HG03175 (cell line): ENCODE results near the gene KCTD17.

Experiments used
- ATAC-seq: cut with Tn5 transposase; IDR thresholded peaks from one replicate; pipeline ENCODE4 v1.9.1; 2021; ENCODE audit warnings: mild to moderate bottlenecking, moderate library complexity; ENCODE audit not compliant: unreplicated experiment

The KCTD17 gene, protein sequence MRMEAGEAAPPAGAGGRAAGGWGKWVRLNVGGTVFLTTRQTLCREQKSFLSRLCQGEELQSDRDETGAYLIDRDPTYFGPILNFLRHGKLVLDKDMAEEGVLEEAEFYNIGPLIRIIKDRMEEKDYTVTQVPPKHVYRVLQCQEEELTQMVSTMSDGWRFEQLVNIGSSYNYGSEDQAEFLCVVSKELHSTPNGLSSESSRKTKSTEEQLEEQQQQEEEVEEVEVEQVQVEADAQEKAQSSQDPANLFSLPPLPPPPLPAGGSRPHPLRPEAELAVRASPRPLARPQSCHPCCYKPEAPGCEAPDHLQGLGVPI

DNA sequence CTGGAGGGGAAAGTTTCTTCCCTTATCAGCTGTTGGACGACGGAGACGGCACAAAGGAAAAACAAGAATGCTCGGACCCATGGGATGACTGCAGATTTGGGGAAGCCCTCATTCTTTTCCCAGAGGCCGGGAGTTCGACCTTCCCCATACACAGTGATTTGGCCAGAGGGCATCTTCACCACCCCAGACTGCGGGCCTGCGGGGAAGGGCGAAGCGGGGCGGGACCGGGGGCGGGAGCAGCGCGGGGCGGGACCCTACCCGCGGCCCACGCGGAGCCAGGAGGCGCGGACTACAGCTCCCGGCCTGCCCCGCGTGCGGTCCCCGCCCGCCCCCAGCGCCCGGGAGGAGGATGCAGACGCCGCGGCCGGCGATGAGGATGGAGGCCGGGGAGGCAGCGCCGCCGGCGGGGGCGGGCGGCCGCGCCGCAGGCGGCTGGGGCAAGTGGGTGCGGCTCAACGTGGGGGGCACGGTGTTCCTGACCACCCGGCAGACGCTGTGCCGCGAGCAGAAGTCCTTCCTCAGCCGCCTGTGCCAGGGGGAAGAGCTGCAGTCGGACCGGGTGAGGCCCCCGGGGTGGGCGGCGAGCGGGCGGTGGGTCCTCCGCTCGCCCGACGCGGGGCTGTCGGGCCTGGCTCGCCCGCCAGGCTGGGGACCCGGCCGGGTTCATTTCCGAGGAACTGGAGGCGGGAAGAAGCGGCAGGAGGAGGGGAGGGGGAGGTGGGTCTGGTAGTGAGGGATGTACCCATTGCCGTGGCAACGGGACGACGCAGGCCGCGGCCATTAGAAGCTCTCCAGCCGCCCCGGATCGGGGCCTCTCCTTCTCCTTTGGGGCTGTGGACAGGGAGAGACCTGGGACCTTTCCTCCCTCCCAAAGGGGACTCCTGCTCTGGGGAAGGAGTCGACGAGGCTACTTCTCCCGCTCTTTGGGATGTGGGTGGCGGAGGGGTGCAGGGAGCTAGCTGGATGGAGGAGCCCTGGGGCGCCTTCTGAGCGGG lies at the start of gene KCTD17:
Gene KCTD17 (plus strand): TSS at position 352 of the 995 bp plus-strand sequence. CDS start 19 bp downstream, at position 371.
- ATAC-seq, result peak; percentile 77

DNA sequence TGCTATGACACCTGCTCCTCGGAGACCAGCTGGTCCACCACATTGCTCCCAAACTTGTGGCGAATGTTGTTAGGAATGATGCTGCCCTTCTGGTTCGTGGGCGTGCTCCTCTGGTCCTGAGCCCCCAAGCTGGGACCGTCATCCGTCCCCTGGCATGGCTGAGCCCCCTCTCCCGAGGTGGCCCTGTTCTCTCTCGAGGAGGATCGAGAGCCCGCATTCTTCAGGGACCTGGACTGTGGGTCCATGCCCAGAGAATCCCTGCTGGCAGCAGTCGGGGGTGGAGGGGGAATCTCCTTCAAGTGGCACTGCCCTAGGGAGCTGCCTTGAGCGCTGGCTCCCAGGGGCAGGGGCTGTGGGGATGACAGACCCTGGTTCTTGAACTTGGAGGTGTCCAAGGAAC lies 49.7 kb upstream of the KCTD17 start:
- no peak for ATAC-seq

DNA sequence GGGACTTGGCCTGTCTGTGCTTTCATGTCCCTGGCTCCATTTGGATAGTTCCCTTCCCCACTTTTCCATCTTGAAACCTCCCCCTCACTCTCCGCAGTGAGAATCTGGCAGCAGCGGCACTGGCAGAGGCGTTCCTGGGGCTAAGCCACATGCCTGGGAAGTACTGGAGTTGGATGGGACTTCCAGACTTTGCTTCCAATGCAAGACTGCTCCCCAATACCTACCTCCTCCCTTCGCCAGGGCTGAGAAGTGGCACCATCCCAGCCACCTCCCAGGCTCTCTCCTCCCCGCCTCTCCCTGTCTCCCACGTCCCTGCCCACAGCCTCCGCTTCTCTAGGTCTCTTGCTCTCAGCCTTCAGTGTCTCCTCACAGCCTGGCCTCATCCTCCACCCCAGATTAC lies 48.9 kb upstream of the KCTD17 start:
- ATAC-seq, result no peak

DNA sequence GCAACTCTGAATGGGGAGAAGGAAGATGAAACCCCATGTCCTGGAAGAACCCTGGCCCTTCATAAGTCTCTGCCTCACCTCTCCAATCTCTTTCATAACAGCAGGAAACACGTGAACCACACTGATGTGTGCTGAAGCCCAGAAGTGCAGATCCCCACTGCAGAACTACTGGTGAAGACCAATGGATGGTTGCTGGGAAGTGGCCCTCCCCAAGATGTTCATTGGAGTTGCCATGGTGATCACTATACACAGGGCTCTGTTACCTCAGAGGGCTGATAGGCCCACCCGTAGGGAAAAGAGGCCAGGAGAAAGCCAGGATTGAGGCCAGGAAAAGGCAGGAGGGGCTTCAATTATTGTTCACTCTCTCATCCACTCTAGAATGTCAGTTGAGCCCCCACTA lies 43.9 kb upstream of the KCTD17 start:
- no peak for ATAC-seq

DNA sequence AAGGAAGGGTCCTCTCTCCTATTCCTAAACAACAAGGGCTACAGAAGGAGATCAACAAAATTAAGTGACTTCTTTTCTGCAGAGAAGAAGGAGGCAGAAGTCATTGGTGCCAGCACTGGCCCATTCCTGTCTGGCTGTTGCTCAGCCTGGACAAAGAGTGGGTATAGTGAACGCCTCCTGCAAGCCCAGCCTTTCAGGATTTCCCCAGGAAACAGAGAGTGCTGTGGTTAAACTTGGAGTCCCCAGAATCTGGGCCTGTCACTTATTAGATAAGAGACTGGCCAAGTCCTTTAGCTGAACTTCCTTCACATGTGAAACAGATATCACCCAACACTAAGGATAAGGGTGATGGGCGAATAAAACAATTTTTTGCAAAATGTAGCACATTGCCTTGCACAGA lies 43.2 kb upstream of the KCTD17 start:
- ATAC-seq, result no peak

DNA sequence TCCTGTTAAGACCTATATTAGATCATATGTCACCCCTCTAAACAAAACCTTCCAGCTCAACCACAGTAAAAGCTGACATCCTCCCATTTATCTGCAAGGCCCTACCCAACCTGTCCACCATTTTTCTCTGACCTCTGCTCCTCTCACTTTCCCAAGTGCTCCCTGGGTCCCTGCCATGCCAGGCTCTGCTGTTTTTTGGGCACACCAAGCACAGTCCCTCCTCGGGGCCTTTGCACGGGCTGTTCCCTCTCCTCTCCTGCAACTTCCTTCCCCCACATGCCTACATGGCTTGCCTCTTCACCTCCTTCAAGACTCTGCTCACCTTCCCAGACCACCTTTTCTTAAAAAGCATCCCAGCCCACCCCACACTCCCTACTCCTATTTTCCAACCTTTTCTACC lies 42.1 kb upstream of the KCTD17 start:
- no peak for ATAC-seq

DNA sequence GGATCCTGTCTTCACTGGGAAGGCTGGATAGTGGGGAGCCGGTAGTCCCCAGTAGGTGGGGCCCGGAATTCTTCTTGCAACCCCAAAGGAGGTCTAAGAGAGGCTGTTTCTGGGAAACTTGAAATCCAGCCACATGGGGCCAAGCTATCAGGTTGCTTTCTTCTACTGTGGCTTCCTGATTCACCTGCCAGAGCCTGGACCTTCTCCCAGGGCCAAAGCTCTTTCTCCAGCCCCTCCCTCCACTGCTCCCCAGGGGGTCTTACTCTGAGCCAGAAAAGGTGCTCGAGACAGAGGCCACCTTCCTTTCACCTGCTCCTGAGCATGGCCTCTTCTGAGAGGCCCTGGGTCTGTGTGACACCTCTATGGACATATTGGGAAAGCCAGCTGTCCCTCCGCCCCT lies 41.4 kb upstream of the KCTD17 start:
- ATAC-seq, result no peak

DNA sequence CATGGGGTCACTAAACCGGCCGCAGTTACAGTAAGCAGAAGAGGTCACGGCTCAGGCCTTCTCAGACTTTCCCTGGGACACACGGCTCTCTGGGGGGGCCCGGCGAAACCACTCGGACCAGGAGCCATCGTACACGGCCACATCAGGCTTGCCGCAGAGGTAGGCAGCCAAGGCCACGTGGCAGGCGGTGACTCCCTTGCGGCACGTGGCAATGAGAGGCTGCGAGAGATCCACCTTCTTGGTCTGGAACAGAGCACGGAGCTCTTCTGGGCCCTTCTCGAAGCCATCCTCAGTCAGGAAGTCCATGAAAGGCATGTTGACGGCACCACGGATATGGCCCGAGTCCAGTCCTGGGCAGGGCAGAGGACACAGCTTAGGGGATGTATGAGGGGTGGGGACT lies 40.6 kb upstream of the KCTD17 start:
- ATAC-seq, result no peak

DNA sequence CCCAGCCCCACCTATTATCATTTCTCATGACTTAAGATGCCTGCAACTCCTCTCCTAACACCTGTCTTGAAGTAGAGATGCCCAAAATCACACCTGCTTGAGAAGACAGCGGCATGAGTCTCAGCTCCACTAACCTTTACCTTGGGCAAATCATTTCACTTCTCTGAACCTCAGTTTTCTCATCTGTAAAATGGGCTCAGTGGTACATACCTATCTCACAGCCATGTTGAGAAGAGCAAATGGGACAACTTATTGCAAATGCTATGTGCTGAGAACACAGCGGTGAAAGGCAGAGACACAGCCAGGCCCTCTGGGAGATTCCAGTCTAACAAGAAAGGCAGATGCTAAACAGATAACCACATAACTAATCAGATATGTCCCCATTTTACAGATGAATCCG lies 40.1 kb upstream of the KCTD17 start:
- ATAC-seq, result no peak

DNA sequence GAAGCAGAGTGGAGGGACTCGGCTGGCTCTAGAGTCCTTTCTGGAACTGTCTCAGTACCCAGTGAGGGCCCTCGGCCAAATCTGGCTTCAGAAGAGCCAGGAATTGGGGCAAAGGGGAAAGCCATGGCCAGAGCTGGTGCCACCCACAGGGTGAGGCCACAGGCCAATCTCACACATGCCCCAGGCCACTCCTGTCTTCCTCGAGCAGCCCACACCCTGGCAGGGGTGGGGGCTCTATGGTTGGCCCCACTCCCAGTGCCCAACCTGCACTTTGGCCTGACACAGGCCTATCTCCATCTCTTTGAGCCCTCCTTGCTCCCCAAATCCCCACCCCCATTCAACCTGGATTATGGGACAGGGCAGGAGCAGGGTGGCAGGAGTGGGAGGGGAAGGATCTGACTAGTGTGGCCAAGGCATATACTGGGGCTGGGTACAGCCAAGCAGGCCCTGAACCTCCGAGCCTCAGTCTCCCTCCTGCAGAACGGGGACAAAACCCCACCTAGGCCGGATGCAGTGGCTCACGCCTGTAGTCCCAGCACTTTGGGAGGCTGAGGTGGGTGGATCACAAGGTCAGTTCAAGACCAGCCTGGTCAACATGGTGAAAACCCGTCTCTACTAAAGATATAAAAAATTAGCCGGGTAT lies 39.2 kb upstream of the KCTD17 start:
- ATAC-seq, result no peak

DNA sequence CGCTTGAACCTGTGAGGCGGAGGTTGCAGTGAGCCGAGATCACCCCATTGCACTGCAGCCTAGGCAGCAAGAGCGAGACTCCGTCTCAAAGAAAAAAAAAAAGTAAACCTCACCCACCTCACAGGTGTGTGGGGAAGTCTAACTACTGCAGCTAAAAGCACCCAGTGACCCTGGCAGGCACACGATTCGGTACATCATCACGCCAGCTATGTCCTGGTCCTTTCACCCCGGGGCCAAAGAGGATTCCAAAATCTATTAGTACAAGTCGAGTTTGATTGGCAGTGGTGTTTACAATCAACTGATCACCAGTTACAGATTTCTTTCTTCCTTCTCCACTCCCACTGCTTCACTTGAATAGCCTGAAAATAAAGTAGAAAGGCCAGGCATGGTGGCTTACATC lies 38.6 kb upstream of the KCTD17 start:
- no peak for ATAC-seq

DNA sequence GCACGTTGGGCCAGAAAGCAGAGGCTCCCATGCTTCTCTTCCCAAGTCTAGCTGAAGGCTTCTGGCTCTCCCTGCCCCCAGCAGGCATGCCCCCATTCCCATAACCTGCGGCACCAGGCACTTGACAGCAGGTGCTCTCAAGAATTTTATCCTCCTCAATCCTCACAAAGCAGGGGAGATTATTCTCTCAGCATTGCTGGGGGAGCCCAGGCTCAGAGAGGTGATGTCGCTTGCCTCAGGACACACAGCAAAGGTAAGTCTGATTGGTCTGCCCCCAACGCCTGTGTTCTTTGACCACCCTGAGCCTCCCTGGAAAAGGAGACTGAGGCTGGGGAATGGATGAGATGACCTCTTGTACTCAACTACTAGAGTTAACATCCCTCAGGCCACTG lies 37.1 kb upstream of the KCTD17 start:
- no peak for ATAC-seq

DNA sequence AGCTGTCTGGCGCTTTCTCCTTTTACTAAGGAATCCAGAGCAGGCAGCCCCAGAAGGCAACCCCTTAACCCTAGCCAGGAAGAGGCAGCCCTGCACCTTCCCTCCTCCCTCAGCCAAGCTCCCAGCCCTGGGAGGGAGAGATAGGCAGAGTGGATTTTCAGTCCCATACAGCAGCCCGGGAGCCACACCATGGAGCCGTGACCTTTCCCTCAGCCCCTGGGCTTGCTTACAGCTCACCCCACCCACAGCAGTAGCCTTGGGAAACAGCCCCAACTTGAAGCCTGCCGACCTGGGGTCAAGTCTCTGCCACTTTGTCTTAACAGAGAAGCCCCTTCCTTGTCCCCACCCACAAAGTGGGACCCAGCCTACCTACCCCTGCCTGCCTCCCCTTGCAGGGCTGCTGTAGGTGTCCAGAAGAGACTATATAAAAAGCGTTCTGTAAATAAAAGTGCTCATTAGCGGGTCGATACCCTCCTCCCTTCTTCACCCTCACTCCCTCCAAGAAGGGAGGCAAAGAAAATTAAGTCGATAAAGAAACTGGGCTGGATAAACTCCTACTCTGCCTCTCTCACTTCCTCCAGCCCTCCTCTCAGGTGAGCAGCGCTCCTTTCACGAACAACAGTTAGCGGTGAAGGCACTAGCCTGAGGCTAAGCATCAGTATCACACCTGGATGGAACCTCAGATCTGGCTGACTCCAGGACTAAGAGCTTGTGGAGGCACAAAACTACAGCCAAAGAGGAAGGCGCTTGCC lies 36.5 kb upstream of the KCTD17 start:
- ATAC-seq, result no peak

DNA sequence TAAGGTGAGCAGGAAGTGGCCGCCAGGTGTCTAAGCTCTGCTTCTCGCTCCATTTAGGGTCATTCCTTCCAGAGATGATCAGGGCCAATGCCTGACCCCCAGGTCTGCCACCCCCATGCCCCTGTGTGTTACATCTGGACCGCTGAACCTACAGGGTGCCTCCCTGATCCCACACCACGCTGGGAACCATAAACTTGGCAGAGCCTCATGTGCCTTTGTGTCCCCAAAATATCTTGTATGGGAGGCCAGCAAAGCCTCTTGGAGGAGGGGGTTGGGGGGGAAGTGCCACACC lies 36.0 kb upstream of the KCTD17 start:
- no peak for ATAC-seq

DNA sequence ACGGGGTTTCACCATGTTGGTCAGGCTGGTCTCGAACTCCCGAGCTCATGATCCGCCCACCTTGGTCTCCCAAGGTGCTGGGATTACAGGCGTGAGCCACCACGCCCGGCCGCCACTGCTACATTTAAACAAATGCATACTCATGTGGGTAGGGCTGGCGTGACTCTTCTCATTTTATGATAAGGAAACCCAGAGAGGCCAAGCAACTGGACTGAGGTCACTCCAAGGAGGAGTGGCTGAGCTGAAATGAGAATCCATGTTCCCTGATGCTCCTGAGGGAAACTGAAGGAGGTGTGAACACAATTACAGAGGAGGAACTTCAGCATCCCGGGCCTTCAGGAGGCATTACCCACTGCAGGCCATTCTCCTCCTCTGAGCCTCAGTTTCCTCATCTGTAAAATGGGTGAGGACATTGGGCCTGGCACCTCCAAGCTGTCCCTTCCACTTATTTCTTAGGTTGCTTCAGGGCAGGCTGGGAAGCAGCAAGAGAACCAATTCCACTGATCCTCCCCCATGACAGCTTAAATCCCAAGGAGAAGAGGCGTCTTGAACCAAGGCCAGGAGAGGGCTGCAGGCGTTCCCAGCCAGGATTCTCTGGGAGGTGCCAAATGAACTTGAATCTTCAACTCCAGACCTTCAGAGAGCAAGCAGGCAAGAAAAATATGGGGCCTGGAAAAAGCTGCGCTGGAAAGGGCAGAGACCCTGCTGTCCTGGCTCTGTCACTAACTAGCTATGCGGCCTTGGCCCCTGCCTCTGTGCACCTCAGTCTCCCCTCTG lies 35.2 kb upstream of the KCTD17 start:
- ATAC-seq, result no peak

DNA sequence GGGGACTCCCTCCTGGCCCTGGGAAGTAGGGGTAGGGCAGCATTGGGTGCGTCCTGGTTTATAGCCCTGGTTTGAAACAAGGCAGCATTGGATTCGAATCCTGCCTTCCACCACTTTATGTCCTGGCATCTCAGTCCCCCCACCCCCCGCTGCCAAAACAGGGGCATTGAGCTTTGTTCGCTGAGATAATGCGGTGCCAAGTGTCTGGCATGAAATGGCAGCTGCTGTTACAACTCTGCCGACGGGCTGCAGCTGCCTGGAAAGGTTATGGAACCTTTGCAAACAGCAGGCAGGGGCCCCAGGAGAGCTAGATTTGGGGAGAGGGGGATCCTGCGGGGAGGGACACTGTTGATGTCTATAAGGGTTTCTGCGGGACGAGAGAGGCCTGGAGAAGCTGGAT lies 34.2 kb upstream of the KCTD17 start:
- ATAC-seq, result no peak

DNA sequence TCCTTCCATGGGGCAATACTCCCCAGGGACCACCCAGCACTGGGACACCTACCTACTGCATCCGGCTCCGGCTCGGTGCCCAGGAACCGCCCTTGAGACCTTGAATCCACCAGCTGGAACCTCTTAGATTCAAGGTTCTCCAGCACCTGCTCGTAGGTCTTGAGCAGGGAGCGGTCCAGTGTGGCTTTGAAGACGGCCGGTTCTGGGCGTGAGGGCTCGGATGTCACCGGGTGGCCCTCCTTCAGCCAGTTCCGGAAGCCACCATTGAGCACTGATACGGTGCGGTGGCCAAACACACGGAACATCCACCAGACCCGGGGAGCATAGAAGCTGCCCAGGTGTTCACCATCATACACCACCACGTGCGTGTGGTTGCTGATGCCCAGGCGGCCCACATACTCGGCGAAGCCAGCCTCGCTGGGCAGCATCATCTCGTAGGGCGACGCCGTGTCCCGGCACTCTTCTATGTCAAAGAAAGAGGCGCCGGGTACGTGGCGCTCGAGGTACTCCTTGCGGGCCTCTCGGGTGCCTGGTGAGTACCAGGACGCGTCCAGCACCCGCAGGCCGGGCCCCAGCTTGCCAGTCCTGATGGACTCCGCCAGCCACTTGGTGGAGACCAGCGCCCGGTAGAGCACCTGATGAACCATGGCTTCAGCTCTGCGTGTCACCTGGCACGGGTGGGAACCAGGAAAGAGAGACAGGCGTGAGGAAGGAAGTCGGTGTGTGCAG lies 33.3 kb upstream of the KCTD17 start:
- ATAC-seq, result no peak

DNA sequence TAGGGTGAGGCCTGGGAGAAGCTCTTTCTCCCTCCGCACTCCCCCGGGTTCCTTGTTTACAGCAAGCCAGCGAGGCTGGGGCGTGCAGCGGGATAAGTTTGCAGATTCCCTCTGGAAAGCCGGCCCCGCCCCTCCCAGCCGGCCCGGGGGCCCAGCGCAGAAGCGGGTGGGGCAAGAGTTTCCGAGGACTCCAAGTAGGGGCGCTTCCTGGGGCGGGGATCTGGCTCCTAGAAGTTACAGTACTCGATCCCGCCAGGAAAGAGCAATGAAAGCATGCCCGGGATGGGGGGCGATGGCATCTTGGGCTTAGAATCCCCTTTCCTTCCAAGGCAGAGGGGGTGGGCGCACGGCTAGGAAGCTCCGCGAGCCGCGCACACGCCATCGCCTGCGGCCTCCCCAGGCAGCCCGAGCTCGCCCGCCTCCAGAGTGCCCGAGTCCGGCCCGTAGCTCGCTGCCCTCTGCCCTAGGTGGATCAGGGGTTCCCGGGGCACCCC lies 32.7 kb upstream of the KCTD17 start:
- ATAC-seq, result peak; percentile 37
